ENCODE results near the gene UCN3.
"Not testable (repeated sequence)": the region's sequence is repeated elsewhere in the genome, so short reads cannot be mapped to it uniquely, and the experiment has no call there.

Gene UCN3

DNA sequence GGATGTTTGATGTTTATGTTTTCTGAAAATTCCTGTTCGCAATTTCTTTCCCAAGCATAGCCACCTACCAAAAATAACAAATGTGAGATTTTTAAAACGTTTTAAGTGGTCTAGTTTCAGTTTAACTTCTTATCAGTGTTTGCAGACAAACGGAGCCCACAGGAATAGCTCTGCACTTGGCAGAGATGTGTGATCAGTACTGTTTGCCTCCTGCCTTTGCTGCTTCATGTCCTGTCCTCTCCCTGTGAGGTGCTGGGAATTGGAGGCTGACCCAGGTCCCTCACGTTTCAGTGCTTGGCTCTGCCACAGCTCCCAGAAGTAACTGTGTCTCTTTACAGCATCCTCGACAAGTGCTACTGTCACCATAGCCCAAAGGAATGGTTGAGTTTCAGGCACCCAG is 1.2 kb downstream of the UCN3 start:
- DNase-seq = no peak

GRCh38 chr10:5369362-5370158 is 4.8 kb downstream of the UCN3 start:
- no peak for DNase-seq

DNA sequence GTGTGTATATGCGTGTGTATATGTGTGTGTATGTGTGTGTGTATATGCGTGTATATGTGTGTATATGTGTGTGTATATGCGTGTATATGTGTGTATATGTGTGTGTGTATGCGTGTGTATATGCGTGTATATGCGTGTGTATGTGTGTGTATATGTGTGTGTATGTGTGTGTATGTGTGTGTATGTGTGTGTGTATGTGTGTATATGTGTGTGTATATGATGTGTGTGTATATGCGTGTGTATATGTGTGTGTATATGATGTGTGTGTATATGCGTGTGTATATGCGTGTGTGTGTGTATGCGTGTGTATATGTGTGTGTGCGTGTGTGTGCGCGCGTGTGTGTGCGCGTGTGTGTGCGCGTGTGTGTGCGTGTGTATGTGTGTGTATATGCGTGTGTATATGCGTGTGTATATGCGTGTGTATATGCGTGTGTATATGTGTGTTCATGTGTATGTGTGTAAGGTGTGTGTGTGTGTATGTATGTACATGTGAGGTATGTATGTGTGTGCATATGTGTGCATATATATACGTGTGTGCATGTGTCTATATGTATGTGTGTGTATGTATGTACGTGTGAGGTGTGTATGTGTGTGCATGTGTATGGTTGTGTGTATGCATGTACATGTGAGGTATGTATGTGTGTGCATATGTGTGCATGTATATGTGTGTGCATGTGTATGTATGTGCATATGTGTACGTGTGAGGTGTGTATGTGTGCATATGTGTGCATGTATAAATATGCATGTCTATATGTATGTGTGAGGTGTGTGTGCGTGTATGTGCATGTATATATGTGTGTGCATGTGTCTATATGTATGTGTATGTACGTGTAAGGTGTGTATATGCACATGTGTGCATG is 6.0 kb downstream of the UCN3 start:
- DNase-seq = no peak

- DNase-seq = peak; percentile 28
Observed at GRCh38 chr10:5373307-5373706, 8.5 kb downstream of the UCN3 start.

DNA sequence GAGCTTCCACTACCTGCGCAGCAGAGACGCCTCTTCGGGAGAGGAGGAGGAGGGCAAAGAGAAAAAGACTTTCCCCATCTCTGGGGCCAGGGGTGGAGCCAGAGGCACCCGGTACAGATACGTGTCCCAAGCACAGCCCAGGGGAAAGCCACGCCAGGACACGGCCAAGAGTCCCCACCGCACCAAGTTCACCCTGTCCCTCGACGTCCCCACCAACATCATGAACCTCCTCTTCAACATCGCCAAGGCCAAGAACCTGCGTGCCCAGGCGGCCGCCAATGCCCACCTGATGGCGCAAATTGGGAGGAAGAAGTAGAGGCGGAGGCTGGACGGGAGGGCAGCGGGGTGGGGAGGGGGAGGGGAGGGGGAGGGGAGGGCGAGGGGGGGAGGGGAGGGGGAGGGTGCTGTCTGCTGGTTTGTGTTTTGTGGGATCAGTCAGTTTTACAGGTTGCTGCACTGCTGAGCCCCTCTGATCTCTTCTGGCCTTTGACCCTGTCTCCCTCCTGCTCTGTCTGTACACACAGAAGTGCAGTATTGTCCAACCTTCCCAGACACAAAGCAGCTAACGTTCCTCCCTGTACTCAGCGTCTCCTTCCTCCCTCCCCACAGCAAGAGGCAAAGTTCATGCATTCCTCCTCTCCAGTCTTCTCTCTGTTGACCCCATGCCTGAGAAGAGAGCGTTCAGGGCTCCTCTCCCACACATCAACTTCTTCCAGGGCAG is 9.3 kb downstream of the UCN3 start:
- peak; percentile 28 for DNase-seq

DNA sequence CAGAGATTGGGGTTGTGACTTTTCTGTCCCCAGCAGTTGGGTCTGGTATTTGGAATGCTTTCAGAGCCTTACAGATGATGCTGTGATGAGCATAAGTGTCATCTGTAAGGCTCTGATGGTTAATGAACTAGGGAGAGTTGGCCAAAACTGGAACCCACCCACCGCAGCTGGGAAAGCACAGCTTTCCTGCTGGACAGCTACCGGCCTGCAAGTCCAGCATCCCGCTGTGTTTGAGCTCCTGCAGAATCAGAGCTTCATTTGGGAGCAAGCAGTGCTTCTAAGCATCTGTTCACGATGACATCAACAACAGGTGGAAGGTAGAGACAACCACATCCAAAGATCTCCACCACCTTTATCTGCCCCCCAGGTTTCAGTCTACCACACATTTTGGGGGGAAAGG is 11.7 kb downstream of the UCN3 start:
- no peak for DNase-seq

- not testable (repeated sequence) for DNase-seq
Observed at GRCh38 chr10:5379202-5379601, 14.4 kb downstream of the UCN3 start.

GRCh38 chr10:5380395-5380794 is 15.6 kb downstream of the UCN3 start:
- DNase-seq = not testable (repeated sequence)

GRCh38 chr10:5381187-5381586 is 16.4 kb downstream of the UCN3 start:
- DNase-seq = no peak

- no peak for DNase-seq
Observed at GRCh38 chr10:5385224-5385623, 20.5 kb downstream of the UCN3 start.

DNA sequence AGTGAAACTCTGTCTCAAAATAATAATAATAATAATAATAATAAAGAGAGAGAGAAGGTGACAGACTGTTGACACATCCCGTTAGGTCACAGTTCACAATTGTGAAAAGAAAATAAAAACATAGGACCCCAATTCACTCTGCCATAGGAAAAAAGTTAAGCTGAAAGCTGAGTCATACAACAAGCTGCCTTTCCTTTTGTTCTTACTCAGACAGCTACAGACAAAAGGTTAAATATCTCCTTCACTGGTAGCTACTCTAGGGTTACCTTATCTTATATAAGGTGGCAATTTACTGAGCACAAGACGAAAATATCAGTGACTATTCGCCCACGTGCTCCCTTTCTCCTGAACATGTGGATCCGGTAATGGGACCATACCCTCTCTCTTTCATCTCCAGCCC is 22.4 kb downstream of the UCN3 start:
- DNase-seq = no peak

DNA sequence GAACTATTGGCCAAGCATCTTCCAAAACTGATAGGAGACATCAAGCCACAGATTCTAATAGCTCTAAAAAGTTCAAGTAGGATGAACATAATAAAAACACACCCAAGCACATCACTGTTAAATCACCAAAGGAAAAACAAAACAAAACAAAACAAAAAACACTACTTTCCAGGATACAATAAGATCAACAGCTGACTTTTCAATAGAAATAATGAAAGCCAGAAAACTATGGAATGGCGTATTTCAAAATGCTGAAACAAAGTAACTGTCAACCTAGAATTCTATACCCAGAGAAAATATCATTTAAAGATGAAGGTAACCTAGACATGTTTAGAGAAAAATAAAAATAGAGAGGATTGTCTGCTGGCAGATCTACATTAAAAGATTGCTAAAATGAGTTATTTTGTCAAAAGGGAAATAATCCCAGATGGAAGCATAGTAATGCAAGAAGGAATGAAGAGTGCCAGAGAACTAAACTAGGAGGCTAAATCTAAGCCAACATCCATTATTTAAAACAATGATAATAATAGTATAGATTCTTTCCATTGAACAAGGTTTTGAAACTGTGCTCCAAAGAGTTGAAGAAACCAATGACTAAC is 25.9 kb downstream of the UCN3 start:
- no peak for DNase-seq

DNA sequence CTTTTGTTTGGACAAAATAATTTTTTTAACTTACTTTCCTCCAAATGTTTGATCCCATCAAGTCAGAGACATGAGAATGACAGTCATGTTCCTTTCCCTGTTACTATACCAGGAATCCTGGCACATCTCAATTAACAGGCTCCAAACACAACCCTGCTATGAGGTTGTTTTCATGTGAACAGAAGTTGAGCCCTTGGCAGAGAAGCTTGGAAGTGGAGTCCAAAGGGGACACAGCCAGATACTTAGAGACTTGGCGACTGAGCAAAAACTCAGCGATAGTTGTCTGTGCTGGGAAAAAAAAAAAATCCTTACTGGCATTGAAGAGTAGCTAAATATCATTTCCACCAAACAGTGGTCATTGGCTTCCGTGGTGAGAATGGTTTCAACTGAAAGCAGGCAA is 27.0 kb downstream of the UCN3 start:
- DNase-seq = no peak

- DNase-seq = no peak
Observed at GRCh38 chr10:5393529-5393928, 28.8 kb downstream of the UCN3 start.

DNA sequence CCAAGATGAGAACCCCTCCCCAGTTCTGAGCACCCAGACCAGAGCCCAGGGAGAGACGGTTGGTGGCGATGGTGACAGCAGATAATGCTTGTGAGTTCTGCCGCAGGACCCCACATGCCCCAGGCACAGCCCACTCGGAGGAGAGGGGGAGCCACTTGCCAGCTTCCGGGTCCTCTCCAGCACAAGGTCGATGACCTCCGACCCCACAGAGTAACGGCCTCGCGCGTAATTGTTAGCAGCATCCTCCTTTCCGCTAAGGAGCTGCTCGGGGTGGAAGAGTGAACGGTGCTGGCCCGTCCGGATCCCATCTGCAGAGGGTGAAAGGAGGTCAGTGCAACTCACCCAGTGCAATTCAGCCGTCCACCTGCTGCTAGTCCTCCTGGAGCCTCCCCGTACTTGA is 30.4 kb downstream of the UCN3 start:
- no peak for DNase-seq

DNA sequence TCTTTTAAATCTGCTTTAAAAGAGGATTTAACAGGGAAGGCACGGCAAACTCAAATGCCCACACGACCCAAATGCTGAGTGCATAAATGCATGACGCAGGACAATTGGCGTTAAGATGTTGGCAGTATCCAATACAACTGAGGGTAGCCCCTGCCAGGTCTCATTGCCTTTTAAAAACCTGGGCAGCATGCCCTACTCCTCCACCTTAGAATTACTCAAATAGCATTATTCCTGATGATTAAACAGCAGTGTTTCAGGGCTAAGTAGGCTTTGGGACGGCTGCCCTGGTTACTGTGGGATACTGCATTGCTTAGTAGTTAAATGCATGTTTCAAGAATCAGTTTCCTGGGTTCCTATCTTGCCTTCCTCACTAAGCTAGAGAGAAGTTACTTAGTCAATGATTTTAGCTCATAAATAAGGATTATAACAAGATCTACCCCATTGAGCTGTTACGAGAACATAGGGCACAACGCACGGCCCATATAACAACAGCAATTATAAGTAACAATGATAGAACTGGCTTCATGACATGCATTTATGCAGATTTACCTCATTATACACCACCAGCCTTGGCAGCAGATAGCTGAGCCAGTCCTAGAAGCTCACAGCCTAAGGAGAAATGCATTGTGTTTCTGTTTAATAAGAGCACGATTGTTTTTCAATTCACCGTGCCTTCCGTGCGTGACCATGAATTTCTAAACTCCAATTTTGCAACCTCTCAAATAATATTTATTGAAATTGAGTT is 32.0 kb downstream of the UCN3 start:
- no peak for DNase-seq

GRCh38 chr10:5399332-5399731 is 34.6 kb downstream of the UCN3 start:
- DNase-seq = no peak

DNA sequence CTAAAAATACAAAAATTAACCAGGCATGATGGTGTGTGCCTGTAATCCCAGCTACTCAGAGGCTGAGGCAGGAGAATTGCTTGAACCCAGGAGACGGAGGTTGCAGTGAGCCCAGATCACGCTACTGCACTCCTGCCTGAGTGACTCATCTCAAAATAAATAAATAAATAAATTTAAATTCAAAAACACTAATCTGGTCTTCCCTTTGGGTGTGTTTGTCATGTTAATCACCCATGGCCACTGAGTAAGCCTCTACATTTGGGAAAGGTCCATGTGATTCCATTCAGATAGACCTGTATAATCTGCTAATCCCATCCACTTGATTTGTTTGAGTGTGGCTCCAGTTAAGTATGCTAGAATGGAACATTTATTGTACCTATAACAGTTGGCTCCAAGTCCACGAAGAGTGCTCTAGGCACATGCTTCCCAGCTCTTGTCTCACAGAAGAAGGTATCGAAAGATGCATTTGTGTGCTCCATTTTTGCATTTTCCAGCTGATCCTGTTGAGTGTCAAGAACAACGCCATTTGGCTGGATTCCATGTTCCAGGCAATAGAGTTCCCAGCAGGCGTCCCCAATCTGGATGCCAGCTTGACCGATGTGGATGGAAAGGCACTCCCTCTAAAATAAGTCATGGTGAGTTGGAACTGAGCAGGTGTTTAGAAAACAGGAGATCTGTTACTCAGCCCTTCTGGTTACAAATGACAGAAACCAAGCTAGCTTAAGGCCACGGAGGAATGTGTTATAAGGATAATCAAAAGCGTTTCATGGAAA is 35.9 kb downstream of the UCN3 start:
- DNase-seq = no peak

DNA sequence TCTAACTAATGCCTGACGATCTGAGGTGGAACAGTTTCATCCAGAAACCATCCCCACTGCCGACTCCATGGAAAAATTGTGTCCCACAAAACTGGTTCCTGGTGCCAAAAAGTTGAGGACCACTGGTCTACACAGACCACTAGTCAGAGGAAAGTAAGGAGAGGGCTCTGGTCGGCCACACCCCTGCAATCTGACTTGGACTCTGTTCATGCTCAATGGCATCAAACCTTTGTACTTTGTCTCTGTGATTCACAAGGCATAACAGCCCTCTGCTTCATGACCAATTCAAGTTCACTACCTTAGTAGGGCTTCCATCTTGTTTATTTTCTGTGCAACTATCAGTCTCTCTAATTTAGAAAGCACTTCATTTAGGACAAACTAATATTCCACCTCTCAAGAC is 38.0 kb downstream of the UCN3 start:
- no peak for DNase-seq

GRCh38 chr10:5404208-5405041 is 39.7 kb downstream of the UCN3 start, which contains the start of gene TUBAL3:
Gene TUBAL3 (minus strand): TSS chr10:5404828. CDS start chr10:5404792, 36 bp downstream.
- DNase-seq = no peak

Measured in right kidney (tissue), 1 donor.